ENCODE measurements around the gene IGSF22.

DNA sequence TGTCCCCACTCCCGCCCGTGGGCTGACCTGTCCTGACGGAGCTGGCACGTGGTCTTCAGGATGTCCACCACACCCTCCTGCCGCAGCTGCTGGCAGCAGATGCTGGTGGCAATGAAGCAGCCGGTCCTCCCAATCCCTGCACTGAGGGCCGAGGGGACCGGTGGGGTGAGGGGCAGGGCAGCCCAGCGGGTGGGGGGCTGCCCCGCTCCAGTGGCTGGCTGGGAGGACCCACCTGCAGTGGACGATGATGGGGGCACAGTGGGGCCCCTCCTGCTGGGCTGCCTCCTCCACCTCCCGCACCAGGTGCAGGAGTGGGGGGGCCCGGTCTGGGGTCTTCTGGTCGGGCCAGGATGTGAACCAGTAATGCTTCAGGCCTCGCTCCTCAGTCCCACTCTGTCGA, 3.4 kb upstream of the IGSF22 start:
- TF ChIP-seq, protein P1, sequence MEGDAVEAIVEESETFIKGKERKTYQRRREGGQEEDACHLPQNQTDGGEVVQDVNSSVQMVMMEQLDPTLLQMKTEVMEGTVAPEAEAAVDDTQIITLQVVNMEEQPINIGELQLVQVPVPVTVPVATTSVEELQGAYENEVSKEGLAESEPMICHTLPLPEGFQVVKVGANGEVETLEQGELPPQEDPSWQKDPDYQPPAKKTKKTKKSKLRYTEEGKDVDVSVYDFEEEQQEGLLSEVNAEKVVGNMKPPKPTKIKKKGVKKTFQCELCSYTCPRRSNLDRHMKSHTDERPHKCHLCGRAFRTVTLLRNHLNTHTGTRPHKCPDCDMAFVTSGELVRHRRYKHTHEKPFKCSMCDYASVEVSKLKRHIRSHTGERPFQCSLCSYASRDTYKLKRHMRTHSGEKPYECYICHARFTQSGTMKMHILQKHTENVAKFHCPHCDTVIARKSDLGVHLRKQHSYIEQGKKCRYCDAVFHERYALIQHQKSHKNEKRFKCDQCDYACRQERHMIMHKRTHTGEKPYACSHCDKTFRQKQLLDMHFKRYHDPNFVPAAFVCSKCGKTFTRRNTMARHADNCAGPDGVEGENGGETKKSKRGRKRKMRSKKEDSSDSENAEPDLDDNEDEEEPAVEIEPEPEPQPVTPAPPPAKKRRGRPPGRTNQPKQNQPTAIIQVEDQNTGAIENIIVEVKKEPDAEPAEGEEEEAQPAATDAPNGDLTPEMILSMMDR (IDR thresholded peaks at IDR 0.05): no peak
- TF ChIP-seq POLR2AphosphoS5 (IDR thresholded peaks at IDR 0.05; ENCODE audit: insufficient read depth in 1 of 2, low read depth in 1 of 2) (no peak), POLR2A (IDR thresholded peaks at IDR 0.05) (no peak)
